NT2/D1 (cell line): ENCODE data around the gene OR10G2.

ENCODE experiments used
- DNase-seq: peaks from one replicate; pipeline ENCODE4 v3.0.0-alpha.2; 2011; ENCODE audit warnings: low read depth, low spot score
- H3K27me3 ChIP-seq: 2 replicates; pipeline ENCODE4 v1.6.0; 2011; ENCODE audit warnings: mild to moderate bottlenecking; ENCODE audit not compliant: insufficient read length, insufficient read depth
- H3K36me3 ChIP-seq: 2 replicates; pipeline ENCODE4 v1.6.1; 2011; ENCODE audit warnings: mild to moderate bottlenecking, low read length, mixed read lengths; ENCODE audit not compliant: insufficient read depth, insufficient read length
- H3K4me1 ChIP-seq: 2 replicates; pipeline ENCODE4 v1.5.1; 2011; ENCODE audit not compliant: insufficient read depth, insufficient read length
- H3K4me3 ChIP-seq: 2 replicates; pipeline ENCODE4 v1.5.1; 2011; ENCODE audit warnings: low read depth; ENCODE audit not compliant: insufficient read length
- H3K9ac ChIP-seq: 2 replicates; pipeline ENCODE4 v1.6.0; 2011; ENCODE audit warnings: low read depth; ENCODE audit not compliant: insufficient read length
- H3K9me3 ChIP-seq: 2 replicates; pipeline ENCODE4 v1.5.1; 2011; ENCODE audit warnings: mild to moderate bottlenecking, low read length; ENCODE audit not compliant: insufficient read depth
- SUZ12 ChIP-seq: IDR thresholded peaks from 2 replicates; pipeline ENCODE4 v1.6.1; 2011; ENCODE audit not compliant: insufficient read length, insufficient read depth; ENCODE audit errors: extremely low read depth
- YY1 ChIP-seq: IDR thresholded peaks from 2 replicates; pipeline ENCODE4 v1.6.1; 2011; ENCODE audit not compliant: insufficient read length, insufficient read depth
- ZNF274 ChIP-seq: IDR thresholded peaks from 2 replicates; pipeline ENCODE4 v1.6.1; 2011; ENCODE audit warnings: mild to moderate bottlenecking, low read depth, low read length

OR10G2 gene

DNA sequence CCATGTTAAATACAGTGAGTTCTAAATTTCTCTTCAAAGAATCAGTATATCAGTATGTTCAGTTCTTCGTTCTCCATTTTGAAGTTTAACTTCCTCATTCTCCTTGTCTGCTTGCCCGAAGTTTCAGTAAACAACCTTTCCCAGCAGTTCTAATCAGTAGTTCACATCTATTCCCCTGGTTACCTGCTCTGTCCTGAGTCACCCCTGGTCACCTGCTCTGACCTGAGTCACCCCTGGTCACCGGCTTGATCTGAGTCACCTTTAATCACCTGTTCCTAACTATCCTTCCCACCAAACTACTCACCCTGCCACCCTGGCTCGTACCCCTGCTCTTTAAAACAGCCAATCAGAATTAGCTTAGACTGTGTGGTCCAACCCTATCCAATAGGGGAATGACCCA, 45.4 kb downstream of the OR10G2 start:
- H3K9ac ChIP-seq = no peak overlapping the region
- H3K4me3 ChIP-seq = no peak overlapping the region
- H3K27me3 ChIP-seq = no peaks in the 10 kb centered on the region
- no peak for DNase-seq
- peaks cover 28% of the 10 kb centered on the region; the same call in 1 of the 2 replicates for H3K9me3 ChIP-seq
- no peak for TF ChIP-seq ZNF274
- TF ChIP-seq YY1 = no peak
- TF ChIP-seq SUZ12 = no peak
- H3K4me1 ChIP-seq = no peaks in the 10 kb centered on the region
- H3K36me3 ChIP-seq = no peaks in the 10 kb centered on the region
